KOPT-K1 (cell line): Measurements from ENCODE around the gene CAMTA1.
"Not testable (repeated sequence)": the region's sequence is repeated elsewhere in the genome, so short reads cannot be mapped to it uniquely, and the experiment has no call there.

Experiments used
- H3K27ac ChIP-seq: fragments of 200-600 bp; sonication (generic); 2 replicates; pipeline ENCODE4 v1.5.1; 2016; ENCODE audit warnings: antibody characterized with exemption, mild to moderate bottlenecking, low read depth, low read length; ENCODE audit not compliant: poor library complexity, severe bottlenecking
- H3K36me3 ChIP-seq: fragments of 200-600 bp; sonication (generic); 2 replicates; pipeline ENCODE4 v1.5.1; 2017; ENCODE audit warnings: antibody characterized with exemption, mild to moderate bottlenecking, low read length, moderate library complexity; ENCODE audit not compliant: insufficient read depth
- H3K9me3 ChIP-seq: fragments of 200-600 bp; sonication (generic); 2 replicates; pipeline ENCODE4 v1.5.1; 2017; ENCODE audit warnings: antibody characterized with exemption, low read length, mild to moderate bottlenecking; ENCODE audit not compliant: insufficient read depth, poor library complexity, severe bottlenecking

Gene CAMTA1

DNA sequence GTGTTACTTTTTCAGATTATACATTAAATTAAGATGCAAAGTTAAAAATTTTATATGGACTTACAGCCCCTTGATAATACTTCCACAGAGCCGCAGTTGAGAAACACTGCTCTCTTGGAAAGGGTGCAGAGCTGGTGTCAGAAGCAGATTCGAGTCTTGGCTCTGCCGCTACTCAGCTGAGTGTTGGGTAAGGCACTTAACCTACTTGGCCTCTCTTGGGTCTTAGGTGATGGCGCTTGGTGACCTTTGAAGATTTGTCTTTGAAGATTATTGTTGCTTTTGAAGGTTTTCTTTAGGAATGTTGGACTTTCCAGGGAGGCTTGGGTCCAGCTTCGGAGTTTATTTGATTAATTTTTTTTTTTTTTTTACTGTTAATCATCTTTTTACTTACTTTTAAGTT is 48.5 kb downstream of the CAMTA1 start:
- Histone ChIP-seq H3K36me3 (no peaks in the 10 kb centered on the region; the same call in 1 of the 2 replicates), H3K9me3 (no peaks in the 10 kb centered on the region), H3K27ac (no peak overlapping the region)

DNA sequence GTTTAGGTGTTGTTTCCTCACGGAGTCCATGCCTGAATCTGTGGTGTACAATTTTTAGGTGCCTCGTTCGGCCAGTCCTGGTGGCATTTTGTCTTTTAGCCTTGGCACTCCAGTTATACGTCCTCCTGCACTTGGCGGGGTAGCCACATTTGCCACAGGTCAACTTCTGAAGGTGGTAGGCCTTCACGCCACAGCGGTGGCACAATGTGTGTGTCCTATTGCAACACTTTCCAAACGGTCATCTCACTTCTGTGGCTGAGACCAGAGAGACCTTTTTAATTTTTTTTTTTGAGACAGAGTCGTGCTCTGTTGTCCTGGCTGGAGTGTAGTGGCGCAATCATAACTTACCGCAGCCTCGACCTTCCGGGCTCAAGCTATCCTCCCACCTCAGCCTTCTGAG is 49.1 kb downstream of the CAMTA1 start:
- Histone ChIP-seq H3K27ac (no peak overlapping the region), H3K36me3 (no peaks in the 10 kb centered on the region; the same call in 1 of the 2 replicates)

DNA sequence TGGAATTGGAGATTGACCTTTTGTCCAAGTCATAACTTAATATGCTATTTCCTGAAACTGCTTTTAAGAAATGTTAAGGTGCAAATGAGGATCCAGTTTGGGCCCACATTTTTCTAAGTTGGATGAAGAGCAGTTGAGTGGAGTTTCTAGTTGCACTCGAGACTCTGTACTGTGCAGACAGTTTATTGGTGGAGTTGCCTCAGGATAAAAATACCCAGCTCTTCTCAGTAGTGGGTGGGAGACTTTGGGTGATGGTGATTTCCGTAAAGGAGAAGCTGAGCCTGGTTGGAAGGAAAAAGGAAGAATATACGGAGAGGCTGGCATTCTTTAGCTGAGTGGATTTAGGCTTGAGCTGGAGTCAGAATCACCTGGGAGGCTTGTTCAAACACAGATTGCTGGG is 49.9 kb downstream of the CAMTA1 start:
- H3K27ac ChIP-seq, result no peak overlapping the region
- H3K36me3 ChIP-seq, result no peaks in the 10 kb centered on the region; the same call in 1 of the 2 replicates
- no peaks in the 10 kb centered on the region for H3K9me3 ChIP-seq

More for the DNA sequence above, 49.1 kb downstream of the CAMTA1 start:
- no peaks in the 10 kb centered on the region for H3K9me3 ChIP-seq

DNA sequence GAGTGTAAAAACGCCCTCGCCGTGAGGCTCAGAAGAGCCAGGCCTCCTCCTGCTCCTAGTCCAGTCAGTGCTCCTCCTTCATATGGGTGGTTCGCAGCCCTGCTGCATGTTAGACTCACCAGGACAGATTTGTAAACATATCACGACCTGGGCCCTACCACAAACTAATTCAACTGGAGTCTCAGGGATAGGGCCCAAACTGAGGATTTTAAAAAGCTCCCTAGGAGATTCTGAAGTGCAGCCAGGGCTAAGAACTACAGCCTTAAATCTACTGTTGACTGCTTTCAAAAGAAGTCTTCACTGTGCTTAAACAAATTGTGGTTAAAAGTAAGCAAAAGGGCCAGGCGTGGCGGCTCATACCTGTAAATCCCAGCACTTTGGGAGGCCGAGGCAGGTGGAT is 57.0 kb downstream of the CAMTA1 start:
- Histone ChIP-seq H3K36me3 (no peaks in the 10 kb centered on the region; the same call in 1 of the 2 replicates), H3K27ac (no peak overlapping the region), H3K9me3 (peaks cover 22% of the 10 kb centered on the region)

GRCh38 chr1:6845786-6846185 is 60.5 kb downstream of the CAMTA1 start:
- H3K27ac ChIP-seq, H3K36me3 ChIP-seq: not testable (repeated sequence)
- peaks cover 22% of the 10 kb centered on the region for H3K9me3 ChIP-seq

- H3K36me3 ChIP-seq, result no peaks in the 10 kb centered on the region
- peaks cover 28% of the 10 kb centered on the region for H3K9me3 ChIP-seq
- H3K27ac ChIP-seq, result no peak overlapping the region
Observed at GRCh38 chr1:6848816-6849215, 63.6 kb downstream of the CAMTA1 start.

- peaks cover 17% of the 10 kb centered on the region for H3K9me3 ChIP-seq
- no peak overlapping the region for H3K27ac ChIP-seq
- no peaks in the 10 kb centered on the region for H3K36me3 ChIP-seq
Observed at GRCh38 chr1:6850537-6850936, 65.3 kb downstream of the CAMTA1 start.

- no peak overlapping the region for H3K27ac ChIP-seq
- no peaks in the 10 kb centered on the region for H3K36me3 ChIP-seq
- peaks cover 6% of the 10 kb centered on the region for H3K9me3 ChIP-seq
Observed at GRCh38 chr1:6852136-6852890, 67.1 kb downstream of the CAMTA1 start.

DNA sequence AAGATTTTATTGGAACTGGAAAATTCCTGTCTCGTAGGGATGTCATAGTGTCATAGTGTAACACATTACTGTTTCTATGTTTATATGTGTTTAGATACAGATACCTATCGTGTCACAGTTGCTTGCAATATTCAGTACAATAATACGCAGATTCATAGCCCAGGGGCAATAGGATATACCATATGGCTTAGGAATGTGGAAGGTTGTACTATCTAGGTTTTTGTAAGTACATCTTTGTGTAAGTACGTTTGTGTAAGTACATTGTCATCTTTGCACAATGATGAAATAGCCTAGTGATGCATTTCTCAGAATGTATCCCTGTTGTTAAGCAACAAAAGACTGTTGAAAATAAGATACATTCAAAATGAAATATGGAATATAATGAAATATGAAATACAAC is 68.9 kb downstream of the CAMTA1 start:
- no peaks in the 10 kb centered on the region for H3K36me3 ChIP-seq
- H3K27ac ChIP-seq, result no peak overlapping the region
- peaks cover 6% of the 10 kb centered on the region for H3K9me3 ChIP-seq

GRCh38 chr1:6857831-6858230 is 72.6 kb downstream of the CAMTA1 start:
- H3K27ac ChIP-seq, result no peak overlapping the region
- H3K36me3 ChIP-seq, result no peaks in the 10 kb centered on the region
- H3K9me3 ChIP-seq, result peaks cover 1% of the 10 kb centered on the region

DNA sequence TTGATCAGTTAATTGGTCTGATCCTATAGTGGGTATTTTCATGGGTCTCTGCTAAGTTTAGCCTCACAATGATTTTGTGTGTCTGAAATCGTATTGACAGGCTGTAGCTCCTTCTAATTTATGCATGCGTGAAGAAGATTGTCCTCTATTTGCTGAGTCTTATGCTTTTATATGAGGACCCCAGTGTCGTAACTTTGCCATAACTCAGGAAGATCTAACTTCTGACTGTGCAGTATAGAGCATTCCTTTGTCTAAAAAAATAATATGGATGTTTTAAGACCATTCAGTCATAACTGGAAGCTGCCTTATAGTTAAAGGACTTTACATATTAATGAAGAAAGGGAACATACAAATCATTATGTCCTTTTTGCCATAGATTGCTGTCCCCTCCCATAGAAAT is 73.3 kb downstream of the CAMTA1 start:
- H3K36me3 ChIP-seq, result no peaks in the 10 kb centered on the region
- H3K9me3 ChIP-seq, result no peaks in the 10 kb centered on the region
- no peak overlapping the region for H3K27ac ChIP-seq

DNA sequence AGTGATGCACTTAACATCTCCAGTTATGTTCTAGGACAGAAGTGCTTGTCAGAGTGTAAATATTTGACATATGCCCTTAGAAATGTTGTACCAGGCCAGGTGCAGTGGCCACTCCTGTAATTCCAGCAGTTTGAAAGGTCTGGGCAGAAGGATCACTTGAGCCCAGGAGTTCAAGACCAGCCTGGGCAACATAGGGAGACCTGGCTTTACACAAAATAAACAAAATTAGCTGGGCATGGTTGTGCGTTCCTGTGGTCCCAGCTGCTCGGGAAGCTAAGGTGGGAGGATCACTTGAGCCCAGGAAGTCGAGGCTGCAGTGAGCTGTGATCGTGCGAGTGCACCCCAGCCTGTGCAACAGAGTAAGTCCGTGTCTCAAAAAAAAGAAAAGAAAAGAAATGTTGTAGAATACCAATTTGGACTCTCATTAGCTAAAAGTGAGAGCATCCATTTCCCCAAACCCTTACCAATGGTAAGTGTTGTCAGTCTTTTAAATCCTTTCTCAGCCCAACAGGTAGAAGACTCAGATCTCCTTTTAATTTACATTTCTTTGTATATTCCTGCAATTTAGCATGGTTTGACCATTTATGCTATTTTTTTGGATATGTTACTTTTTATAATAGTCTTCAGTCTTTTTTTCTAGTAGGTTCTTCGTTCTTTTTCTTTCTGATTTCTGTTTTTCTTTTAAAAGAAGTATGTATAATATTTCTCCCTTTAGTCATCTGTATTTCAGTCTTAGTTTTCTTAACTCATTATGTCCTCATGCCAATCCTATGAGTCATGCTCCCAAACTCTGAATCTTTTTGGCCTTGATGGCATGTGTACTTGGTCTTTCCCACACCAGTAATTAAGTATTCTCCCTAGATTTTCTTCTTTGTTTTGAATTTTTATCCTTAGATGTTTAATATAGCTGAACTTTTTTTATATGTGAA is 74.4 kb downstream of the CAMTA1 start:
- no peaks in the 10 kb centered on the region for H3K36me3 ChIP-seq
- no peaks in the 10 kb centered on the region for H3K9me3 ChIP-seq
- no peak overlapping the region for H3K27ac ChIP-seq

GRCh38 chr1:6860401-6860800 is 75.1 kb downstream of the CAMTA1 start:
- H3K27ac ChIP-seq, result no peak overlapping the region
- H3K36me3 ChIP-seq, result no peaks in the 10 kb centered on the region
- H3K9me3 ChIP-seq, result no peaks in the 10 kb centered on the region

GRCh38 chr1:6861075-6861724 is 75.9 kb downstream of the CAMTA1 start:
- H3K36me3 ChIP-seq, result no peaks in the 10 kb centered on the region
- H3K27ac ChIP-seq, result no peak overlapping the region
- no peaks in the 10 kb centered on the region for H3K9me3 ChIP-seq

DNA sequence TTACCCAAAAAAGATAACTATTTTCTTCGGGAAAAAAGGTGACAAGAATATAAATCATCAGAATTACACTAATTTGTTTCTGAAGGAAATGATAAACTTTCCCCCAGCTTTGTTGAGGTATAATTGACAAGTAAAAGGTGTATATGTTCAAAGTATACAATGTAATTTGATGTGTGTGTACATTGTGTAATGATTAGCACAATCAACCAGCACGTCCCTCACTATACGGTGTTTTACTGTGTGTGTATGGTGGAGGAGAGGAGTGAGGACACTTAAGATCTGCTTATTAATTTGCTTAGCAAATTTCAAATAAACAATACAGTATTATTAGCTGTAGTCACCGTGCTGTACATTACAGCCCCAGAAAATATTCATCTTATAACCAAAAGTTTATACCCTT is 77.7 kb downstream of the CAMTA1 start:
- Histone ChIP-seq H3K9me3 (no peaks in the 10 kb centered on the region), H3K36me3 (no peaks in the 10 kb centered on the region), H3K27ac (no peak overlapping the region)
